ENCODE measurements around the gene C20orf141. TPM values are rescaled to one million over a fixed set of nuclear protein-coding genes. Genes with fewer than 3 reads are reported as not detected.

Gene C20orf141
- total RNA-seq, 1 experiment from 2014 or later: not detected

DNA sequence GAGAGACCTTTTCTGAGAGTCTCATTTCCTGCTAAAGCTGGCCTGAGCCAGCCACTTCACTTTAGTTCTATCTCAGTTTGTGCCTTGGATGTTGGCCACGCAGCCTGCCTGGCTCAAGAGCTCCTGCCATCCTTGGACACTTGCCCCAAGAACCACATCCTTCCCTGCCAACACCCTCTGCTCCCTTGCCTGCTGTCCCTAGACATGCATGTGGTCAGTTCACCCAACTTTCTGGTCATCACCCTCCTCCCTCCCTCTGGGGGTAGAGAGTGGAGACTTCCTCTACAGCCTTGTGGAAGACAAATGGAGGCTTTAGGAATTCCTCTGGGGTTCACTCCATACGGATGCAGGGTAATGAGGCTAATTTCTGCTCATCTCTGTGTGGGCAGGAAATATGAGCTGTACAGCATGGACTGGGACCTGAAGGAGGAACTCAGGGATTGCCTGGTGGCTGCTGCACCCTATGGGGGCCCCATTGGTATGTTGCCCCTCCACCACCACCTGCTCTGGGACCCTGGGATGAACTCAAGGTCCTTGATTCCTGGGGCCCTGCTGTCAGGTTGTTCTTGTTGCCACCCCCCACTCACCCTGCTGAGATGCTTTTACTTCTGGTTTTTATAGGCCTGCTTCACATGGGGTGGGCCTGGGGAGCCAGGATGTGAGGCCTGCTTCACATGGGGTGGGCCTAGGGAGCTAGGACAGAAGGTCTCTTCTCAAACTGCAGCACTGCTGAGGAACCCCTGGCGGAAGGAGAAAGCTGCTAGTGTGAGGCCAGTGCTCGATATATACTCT is 44.7 kb downstream of the C20orf141 start:
- Histone ChIP-seq H4K91ac (ENCODE audit: insufficient read length, low read depth, low read length) (no peak overlapping the region), H3K79me2 (ENCODE audit: insufficient read depth, low read length) (no peaks in the 10 kb centered on the region), H3K23ac (ENCODE audit: insufficient read length, low read depth, low read length) (no peak overlapping the region), H2BK12ac (ENCODE audit: insufficient read length, low read depth, low read length) (no peak overlapping the region), H3K23me2 (ENCODE audit: insufficient read length, low read depth, low read length, poor library complexity, severe bottlenecking) (no peaks in the 10 kb centered on the region), H2AK5ac (ENCODE audit: insufficient read length, low read length) (no peak overlapping the region), H3K18ac (ENCODE audit: insufficient read length, low read depth, low read length) (no peak overlapping the region), H2BK20ac (ENCODE audit: low read depth, low read length, poor library complexity, severe bottlenecking) (no peak overlapping the region), H2BK120ac (ENCODE audit: low read depth, low read length, poor library complexity, severe bottlenecking) (no peak overlapping the region), H3K4me1 (ENCODE audit: insufficient read depth, low read length) (no peaks in the 10 kb centered on the region), H3K27ac (ENCODE audit: insufficient read length, low read depth, low read length) (no peak overlapping the region), H3K4ac (ENCODE audit: low read depth, low read length) (no peak overlapping the region), H2AFZ (ENCODE audit: low read length) (no peak overlapping the region), H3K4me2 (ENCODE audit: insufficient read depth, insufficient read length, low read length) (no peak overlapping the region), H4K5ac (ENCODE audit: insufficient read length, low read depth, low read length) (no peak overlapping the region), H4K20me1 (ENCODE audit: control insufficient read depth, insufficient read depth, insufficient read length) (no peaks in the 10 kb centered on the region), H3K14ac (ENCODE audit: insufficient read depth, low read length) (no peak overlapping the region), H2BK5ac (ENCODE audit: insufficient read length, low read length) (no peak overlapping the region), H3K27me3 (ENCODE audit: insufficient read depth, low read length) (no peaks in the 10 kb centered on the region), H3T11ph (ENCODE audit: low read length) (no peak overlapping the region), H2BK15ac (ENCODE audit: low read depth, low read length) (no peak overlapping the region), H3K9ac (ENCODE audit: extremely low read depth, insufficient read length, low read length) (no peak overlapping the region), H4K8ac (replicated peaks; ENCODE audit: insufficient read length, low read depth, low read length) (peak overlapping the region; percentile 74), H3K79me1 (ENCODE audit: insufficient read depth, low read depth, low read length, poor library complexity, severe bottlenecking) (no peaks in the 10 kb centered on the region), H3K56ac (ENCODE audit: insufficient read length, low read depth, low read length) (no peak overlapping the region), H3K9me3 (ENCODE audit: control insufficient read depth, low read depth, low read length) (no peaks in the 10 kb centered on the region)
- Mint-ChIP-seq H3K4me1 (no peaks in the 10 kb centered on the region), H3K27me3 (ENCODE audit: low read depth) (no peaks in the 10 kb centered on the region), H3K36me3 (ENCODE audit: insufficient read depth in 1 of 3, low read depth in 3 of 3) (peaks cover 0 to 12% (median 2%) of the 10 kb centered on the region in 3 experiments; a peak in 3 of 7 replicates), H3K27ac (peak overlapping the region in 2 of 3 experiments; percentile 68 to 91; a peak in 1 of 7 replicates), H3K4me3 (no peak overlapping the region), H3K9me3 (no peaks in the 10 kb centered on the region)
- DNase-seq: no peak
- no CpG with 5 or more reads among the region's 4 CpGs for WGBS (ENCODE audit: extremely low coverage, insufficient read length, low lambda C conversion rate)
- TF ChIP-seq, protein P1, sequence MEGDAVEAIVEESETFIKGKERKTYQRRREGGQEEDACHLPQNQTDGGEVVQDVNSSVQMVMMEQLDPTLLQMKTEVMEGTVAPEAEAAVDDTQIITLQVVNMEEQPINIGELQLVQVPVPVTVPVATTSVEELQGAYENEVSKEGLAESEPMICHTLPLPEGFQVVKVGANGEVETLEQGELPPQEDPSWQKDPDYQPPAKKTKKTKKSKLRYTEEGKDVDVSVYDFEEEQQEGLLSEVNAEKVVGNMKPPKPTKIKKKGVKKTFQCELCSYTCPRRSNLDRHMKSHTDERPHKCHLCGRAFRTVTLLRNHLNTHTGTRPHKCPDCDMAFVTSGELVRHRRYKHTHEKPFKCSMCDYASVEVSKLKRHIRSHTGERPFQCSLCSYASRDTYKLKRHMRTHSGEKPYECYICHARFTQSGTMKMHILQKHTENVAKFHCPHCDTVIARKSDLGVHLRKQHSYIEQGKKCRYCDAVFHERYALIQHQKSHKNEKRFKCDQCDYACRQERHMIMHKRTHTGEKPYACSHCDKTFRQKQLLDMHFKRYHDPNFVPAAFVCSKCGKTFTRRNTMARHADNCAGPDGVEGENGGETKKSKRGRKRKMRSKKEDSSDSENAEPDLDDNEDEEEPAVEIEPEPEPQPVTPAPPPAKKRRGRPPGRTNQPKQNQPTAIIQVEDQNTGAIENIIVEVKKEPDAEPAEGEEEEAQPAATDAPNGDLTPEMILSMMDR (conservative IDR thresholded peaks at IDR 0.05): no peak
